ENCODE measurements around the gene CPTP.

Gene CPTP

DNA sequence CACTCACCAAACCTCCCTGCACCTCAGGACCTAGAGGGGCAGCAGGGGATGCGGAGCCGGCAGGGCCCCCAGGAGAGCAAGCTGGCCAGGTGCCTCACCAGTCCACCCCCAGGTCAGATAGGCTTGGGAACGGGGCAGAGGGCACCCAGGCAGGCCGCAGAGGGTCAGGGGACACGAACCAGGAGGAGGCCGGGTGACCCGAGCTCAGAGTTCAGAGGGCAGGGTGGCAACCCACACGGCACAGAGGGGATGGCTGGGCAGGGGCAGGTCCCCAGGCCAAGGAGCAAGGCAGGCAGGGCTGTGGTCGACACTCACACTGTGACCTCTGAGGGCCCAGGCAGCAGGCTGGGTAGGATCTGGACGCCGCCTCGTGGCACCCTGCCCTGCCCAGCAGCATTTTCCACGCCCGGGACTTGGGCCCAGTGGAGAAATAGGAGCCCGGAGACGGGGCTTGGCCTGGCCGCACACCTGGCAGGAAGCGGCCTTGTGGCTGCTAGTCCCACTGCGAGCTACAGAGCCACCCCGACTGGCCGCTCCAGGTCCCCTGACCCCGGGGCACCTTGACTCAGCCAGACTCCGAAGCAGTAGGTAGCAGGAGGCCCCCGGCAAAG lies 19.3 kb downstream of the CPTP start:
- peak overlapping the region; percentile 98 for H3K27ac ChIP-seq (ENCODE audit: poor library complexity, severe bottlenecking)
- DNase-seq (ENCODE audit: low spot score) (no peak), ATAC-seq (ENCODE audit: low read depth) (0 out of 3 replicates have a peak, but pooled peaks have one; percentile 0)
- no peaks in the 10 kb centered on the region for H3K9me3 ChIP-seq (ENCODE audit: severe bottlenecking)
- no peaks in the 10 kb centered on the region for H3K27me3 ChIP-seq (ENCODE audit: insufficient read depth, poor library complexity, severe bottlenecking)
- H3K4me3 ChIP-seq (ENCODE audit: severe bottlenecking), result no peak overlapping the region
- H3K36me3 ChIP-seq (ENCODE audit: low read depth), result peaks cover 22% of the 10 kb centered on the region
- peaks cover 26% of the 10 kb centered on the region for H3K4me1 ChIP-seq (ENCODE audit: insufficient read depth, poor library complexity, severe bottlenecking)
- TF ChIP-seq, protein P1, sequence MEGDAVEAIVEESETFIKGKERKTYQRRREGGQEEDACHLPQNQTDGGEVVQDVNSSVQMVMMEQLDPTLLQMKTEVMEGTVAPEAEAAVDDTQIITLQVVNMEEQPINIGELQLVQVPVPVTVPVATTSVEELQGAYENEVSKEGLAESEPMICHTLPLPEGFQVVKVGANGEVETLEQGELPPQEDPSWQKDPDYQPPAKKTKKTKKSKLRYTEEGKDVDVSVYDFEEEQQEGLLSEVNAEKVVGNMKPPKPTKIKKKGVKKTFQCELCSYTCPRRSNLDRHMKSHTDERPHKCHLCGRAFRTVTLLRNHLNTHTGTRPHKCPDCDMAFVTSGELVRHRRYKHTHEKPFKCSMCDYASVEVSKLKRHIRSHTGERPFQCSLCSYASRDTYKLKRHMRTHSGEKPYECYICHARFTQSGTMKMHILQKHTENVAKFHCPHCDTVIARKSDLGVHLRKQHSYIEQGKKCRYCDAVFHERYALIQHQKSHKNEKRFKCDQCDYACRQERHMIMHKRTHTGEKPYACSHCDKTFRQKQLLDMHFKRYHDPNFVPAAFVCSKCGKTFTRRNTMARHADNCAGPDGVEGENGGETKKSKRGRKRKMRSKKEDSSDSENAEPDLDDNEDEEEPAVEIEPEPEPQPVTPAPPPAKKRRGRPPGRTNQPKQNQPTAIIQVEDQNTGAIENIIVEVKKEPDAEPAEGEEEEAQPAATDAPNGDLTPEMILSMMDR (IDR thresholded peaks at IDR 0.05; ENCODE audit: poor library complexity, severe bottlenecking), result no peak

DNA sequence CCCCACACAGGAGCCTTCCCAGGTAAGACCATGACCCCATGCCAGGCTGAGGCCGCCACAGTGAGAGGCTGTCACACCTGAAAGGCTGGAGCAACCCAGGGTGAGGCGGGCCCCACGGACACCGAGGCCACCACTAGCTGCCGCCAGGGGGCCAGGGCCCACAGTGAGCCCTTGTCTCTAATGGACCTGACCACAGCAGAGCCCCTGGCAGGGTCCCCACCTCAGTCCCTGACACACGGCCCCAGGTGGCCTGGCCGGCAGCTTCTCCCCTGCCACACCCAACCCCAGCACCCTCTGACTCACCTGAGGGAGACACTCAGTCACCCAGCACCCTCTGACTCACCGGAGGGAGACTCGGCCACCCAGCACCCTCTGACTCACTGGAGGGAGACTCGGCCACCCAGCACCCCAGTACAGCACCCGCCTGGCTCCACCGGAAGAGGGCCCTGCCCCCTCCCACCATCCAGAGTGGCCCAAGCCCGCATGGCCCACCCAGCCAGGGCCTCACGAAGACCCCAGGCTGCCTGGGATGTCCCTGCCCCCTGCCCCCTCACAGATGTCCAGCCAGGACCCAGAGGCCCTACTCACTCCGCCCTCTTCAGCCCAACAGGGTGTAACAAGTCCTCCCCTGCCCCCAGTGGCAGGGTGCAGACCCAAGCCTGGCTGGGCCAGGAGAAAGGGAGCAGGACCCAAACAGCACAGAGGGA lies 20.2 kb downstream of the CPTP start:
- TF ChIP-seq, protein P1 (IDR thresholded peaks at IDR 0.05; ENCODE audit: poor library complexity, severe bottlenecking), result peak; percentile 43
- Histone ChIP-seq H3K4me3 (ENCODE audit: severe bottlenecking) (peak overlapping the region; percentile 0), H3K36me3 (ENCODE audit: low read depth) (peaks cover 19% of the 10 kb centered on the region)

DNA sequence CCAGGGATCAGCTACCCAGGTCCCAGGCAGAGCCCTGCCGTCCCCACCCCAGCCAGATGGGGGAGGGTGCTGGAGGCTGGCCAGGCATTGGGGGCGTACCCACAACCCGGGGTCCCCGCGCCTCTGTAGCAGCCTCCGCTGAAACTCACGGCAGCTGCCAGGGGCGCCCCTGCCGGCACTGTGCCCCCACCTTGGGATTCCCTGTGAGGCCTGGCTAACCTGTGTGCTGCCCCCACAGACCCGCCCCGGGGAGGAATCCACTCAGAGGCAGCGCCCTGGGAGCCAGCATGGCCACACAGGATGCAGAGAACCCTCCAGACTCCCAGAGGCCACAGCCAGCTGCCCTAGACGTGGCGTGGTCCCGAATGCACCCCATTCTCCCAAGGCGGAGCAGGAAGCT lies 20.8 kb downstream of the CPTP start:
- Histone ChIP-seq H3K4me1 (ENCODE audit: insufficient read depth, poor library complexity, severe bottlenecking) (peaks cover 26% of the 10 kb centered on the region), H3K27me3 (ENCODE audit: insufficient read depth, poor library complexity, severe bottlenecking) (no peaks in the 10 kb centered on the region), H3K9me3 (ENCODE audit: severe bottlenecking) (no peaks in the 10 kb centered on the region), H3K27ac (ENCODE audit: poor library complexity, severe bottlenecking) (peak overlapping the region; percentile 98), H3K4me3 (ENCODE audit: severe bottlenecking) (peak overlapping the region; percentile 0), H3K36me3 (ENCODE audit: low read depth) (peaks cover 14% of the 10 kb centered on the region)
- TF ChIP-seq, protein P1 (IDR thresholded peaks at IDR 0.05; ENCODE audit: poor library complexity, severe bottlenecking), result no peak
- ATAC-seq (ENCODE audit: low read depth), result peak; percentile 42
- peak; percentile 82 for DNase-seq (ENCODE audit: low spot score)

More for the DNA sequence above, 20.2 kb downstream of the CPTP start:
- Histone ChIP-seq H3K9me3 (ENCODE audit: severe bottlenecking) (no peaks in the 10 kb centered on the region), H3K27me3 (ENCODE audit: insufficient read depth, poor library complexity, severe bottlenecking) (no peaks in the 10 kb centered on the region), H3K4me1 (ENCODE audit: insufficient read depth, poor library complexity, severe bottlenecking) (peaks cover 26% of the 10 kb centered on the region), H3K27ac (ENCODE audit: poor library complexity, severe bottlenecking) (peak overlapping the region; percentile 98)
- ATAC-seq (ENCODE audit: low read depth) (peak; percentile 75), DNase-seq (ENCODE audit: low spot score) (peak; percentile 97)

DNA sequence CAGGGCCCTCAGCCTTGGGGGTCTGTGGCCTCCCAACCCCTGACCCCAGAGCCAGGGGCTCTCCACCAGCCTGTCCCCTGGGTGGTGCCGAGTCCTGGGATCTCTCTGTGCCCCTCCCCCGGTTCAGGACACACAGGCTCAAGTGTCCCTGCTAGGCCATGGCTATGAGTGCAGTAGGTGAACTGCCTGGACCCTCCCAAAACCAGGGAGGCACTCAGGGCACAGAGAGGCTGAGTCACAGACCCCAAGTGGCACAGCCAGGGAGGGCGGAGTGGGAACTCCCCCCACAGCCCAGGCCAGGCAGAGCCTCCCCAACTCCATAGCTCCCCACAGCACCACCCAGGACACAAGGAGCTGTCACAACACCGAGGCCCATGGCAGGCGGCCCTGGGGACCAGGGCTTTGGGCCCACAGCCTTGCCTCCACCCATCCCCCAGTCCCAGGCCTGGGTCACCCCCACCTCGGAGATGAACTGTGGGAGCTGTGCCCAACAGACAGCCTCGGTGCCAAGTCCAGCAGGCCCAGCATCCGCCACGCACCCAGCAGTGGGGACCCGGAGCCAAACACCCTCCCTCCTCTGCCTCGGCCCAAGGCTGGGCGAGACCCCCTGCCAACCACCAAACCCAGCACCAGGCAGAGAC lies 21.4 kb downstream of the CPTP start:
- peak overlapping the region; percentile 98 for H3K27ac ChIP-seq (ENCODE audit: poor library complexity, severe bottlenecking)
- TF ChIP-seq, protein P1 (IDR thresholded peaks at IDR 0.05; ENCODE audit: poor library complexity, severe bottlenecking), result no peak
- peaks cover 26% of the 10 kb centered on the region for H3K4me1 ChIP-seq (ENCODE audit: insufficient read depth, poor library complexity, severe bottlenecking)
- DNase-seq (ENCODE audit: low spot score), result no peak
- ATAC-seq (ENCODE audit: low read depth), result no peak
- H3K36me3 ChIP-seq (ENCODE audit: low read depth), result peaks cover 8% of the 10 kb centered on the region
- no peak overlapping the region for H3K4me3 ChIP-seq (ENCODE audit: severe bottlenecking)
- H3K9me3 ChIP-seq (ENCODE audit: severe bottlenecking), result no peaks in the 10 kb centered on the region
- no peaks in the 10 kb centered on the region for H3K27me3 ChIP-seq (ENCODE audit: insufficient read depth, poor library complexity, severe bottlenecking)
